Upper lobe of left lung (tissue), 4 donors: ENCODE measurements around the gene RGMB.

Source experiments
- POLR2A ChIP-seq, 4 donors: fragments of 450-650 bp; IDR thresholded peaks; one replicate each; pipeline ENCODE4 v1.5.1; 2016 to 2017; ENCODE audit warnings: antibody characterized with exemption in 4 of 4, mild to moderate bottlenecking in 2 of 4
- POLR2AphosphoS5 ChIP-seq, 2 donors: sonication (generic); formaldehyde crosslinking; IDR thresholded peaks; one replicate each; pipeline ENCODE4 v1.5.1; 2017; ENCODE audit warnings: antibody characterized with exemption in 2 of 2
- TF ChIP-seq, protein P1 (sequence below), 6 experiments: fragments of 450-650 bp in 4 of 6; fragments of 200-600 bp in 2 of 6; sonication (generic) in 2 of 6; IDR thresholded peaks; one replicate each; pipeline ENCODE4 v1.5.1; 2016 to 2019; ENCODE audit warnings: antibody characterized with exemption in 6 of 6

- TF ChIP-seq POLR2AphosphoS5 (IDR thresholded peaks at IDR 0.05), result no peak
- TF ChIP-seq, protein P1, sequence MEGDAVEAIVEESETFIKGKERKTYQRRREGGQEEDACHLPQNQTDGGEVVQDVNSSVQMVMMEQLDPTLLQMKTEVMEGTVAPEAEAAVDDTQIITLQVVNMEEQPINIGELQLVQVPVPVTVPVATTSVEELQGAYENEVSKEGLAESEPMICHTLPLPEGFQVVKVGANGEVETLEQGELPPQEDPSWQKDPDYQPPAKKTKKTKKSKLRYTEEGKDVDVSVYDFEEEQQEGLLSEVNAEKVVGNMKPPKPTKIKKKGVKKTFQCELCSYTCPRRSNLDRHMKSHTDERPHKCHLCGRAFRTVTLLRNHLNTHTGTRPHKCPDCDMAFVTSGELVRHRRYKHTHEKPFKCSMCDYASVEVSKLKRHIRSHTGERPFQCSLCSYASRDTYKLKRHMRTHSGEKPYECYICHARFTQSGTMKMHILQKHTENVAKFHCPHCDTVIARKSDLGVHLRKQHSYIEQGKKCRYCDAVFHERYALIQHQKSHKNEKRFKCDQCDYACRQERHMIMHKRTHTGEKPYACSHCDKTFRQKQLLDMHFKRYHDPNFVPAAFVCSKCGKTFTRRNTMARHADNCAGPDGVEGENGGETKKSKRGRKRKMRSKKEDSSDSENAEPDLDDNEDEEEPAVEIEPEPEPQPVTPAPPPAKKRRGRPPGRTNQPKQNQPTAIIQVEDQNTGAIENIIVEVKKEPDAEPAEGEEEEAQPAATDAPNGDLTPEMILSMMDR (IDR thresholded peaks at IDR 0.05), result no peak
- no peak for TF ChIP-seq POLR2A (IDR thresholded peaks at IDR 0.05)
Observed at GRCh38 chr5:98775246-98776065, 2.0 kb downstream of the RGMB start.
